SH-SY5Y (cell line): Measurements from ENCODE around the gene ZNRF3.

Source experiments
- GATA2 ChIP-seq: IDR thresholded peaks from 2 replicates; pipeline ENCODE4 v1.6.1; 2011; ENCODE audit warnings: mild to moderate bottlenecking, low read depth, low read length
- GATA3 ChIP-seq: IDR thresholded peaks from 2 replicates; pipeline ENCODE4 v1.6.1; 2011; ENCODE audit warnings: low read depth, mild to moderate bottlenecking, low read length, moderate library complexity

GRCh38 chr22:28899199-28899853, 16.0 kb downstream of the ZNRF3 start:
- no peak for TF ChIP-seq GATA2
- TF ChIP-seq GATA3: no peak
